K562 (cell line): ENCODE data around the gene GALNT13. TPM values are rescaled to one million over a fixed set of nuclear protein-coding genes. Genes with fewer than 3 reads are reported as not detected.

Experiments
- ATAC-seq: fragments of 200-7000 bp; cut with Tn5 transposase; 3 replicates; pipeline ENCODE4 v1.9.1; 2020; ENCODE audit warnings: moderate library complexity
- BruUV-seq: library from RNA; stranded (reverse); fragments of 400-500 nt; replicated peaks from 2 replicates; lab custom pipeline; 2021; lab: Mats Ljungman, UMichigan
- CTCF ChIA-PET: fragments of 300-600 bp; formaldehyde crosslinking; extraction: SDS; loops from one replicate; lab custom pipeline; 2021; ENCODE audit warnings: low intra/inter-chr PET ratio; lab: Yijun Ruan, JAX
- POLR2A ChIA-PET: fragments of 300-600, 350-650 bp; sonication (Branson Sonifier 250); formaldehyde crosslinking; extraction: SDS; loops from one replicate; lab custom pipeline; 2021; ENCODE audit warnings: antibody characterized with exemption, inconsistent platforms; lab: Yijun Ruan, JAX
- DNase-seq, 4 experiments: peaks; one replicate each; pipeline versions ENCODE4 v3.0.0 to v3.0.0-alpha.2; 2011 to 2018; ENCODE audit warnings: low spot score in 3 of 4, mixed read lengths in 3 of 4; ENCODE audit errors: extremely low read depth in 1 of 4
- FAIRE-seq: peaks from 2 replicates; lab custom pipeline; 2011; peaks lifted over from hg19 to GRCh38; lab: Jason Lieb, UNC
- H2AFZ ChIP-seq: 2 replicates; pipeline ENCODE4 v1.6.0; 2011; ENCODE audit warnings: low read depth, low read length, control low read depth, inconsistent platforms
- H3K27ac ChIP-seq: fragments of 200-600 bp; 3 replicates; pipeline ENCODE4 v1.8.0; 2011; ENCODE audit warnings: low read depth, mild to moderate bottlenecking, control low read depth, inconsistent platforms, low read length, moderate library complexity, mixed read lengths; ENCODE audit errors: extremely low read depth
- H3K27me3 ChIP-seq, 2 experiments: fragments of 300-600 bp in 1 of 2; 2 replicates in 1 of 2; 3 replicates in 1 of 2; pipeline versions ENCODE4 v1.6.0 to v1.8.0; 2011; ENCODE audit warnings: inconsistent platforms in 2 of 2, low read length in 2 of 2, mild to moderate bottlenecking in 1 of 2, mixed read lengths in 1 of 2, moderate library complexity in 1 of 2; ENCODE audit not compliant: control insufficient read depth in 2 of 2, insufficient read depth in 2 of 2
- H3K36me3 ChIP-seq: fragments of 300-600 bp; 3 replicates; pipeline ENCODE4 v1.8.0; 2011; ENCODE audit warnings: mild to moderate bottlenecking, low read length, inconsistent platforms; ENCODE audit not compliant: control insufficient read depth, insufficient read depth
- H3K4me1 ChIP-seq, 2 experiments: fragments of 200-600 bp in 1 of 2; replicated peaks in 1 of 2; 2 replicates in 1 of 2; 3 replicates in 1 of 2; pipeline versions ENCODE4 v1.5.1 to v1.8.0; 2011; ENCODE audit warnings: inconsistent platforms in 2 of 2, low read length in 2 of 2, mild to moderate bottlenecking in 1 of 2, mixed read lengths in 1 of 2, moderate library complexity in 1 of 2; ENCODE audit not compliant: control insufficient read depth in 2 of 2, insufficient read depth in 2 of 2
- H3K4me2 ChIP-seq: 2 replicates; pipeline ENCODE4 v1.6.1; 2011; ENCODE audit warnings: low read length, control low read depth, inconsistent platforms, mixed read lengths; ENCODE audit not compliant: insufficient read depth
- H3K4me3 ChIP-seq: fragments of 200-600 bp; sonication (generic), shearing (Covaris generic); 2 replicates; pipeline ENCODE4 v1.5.1; 2016; ENCODE audit warnings: control low read depth, inconsistent platforms
- H3K79me2 ChIP-seq: fragments of 200-600 bp; 3 replicates; pipeline ENCODE4 v1.8.0; 2011; ENCODE audit warnings: low read length, inconsistent platforms; ENCODE audit not compliant: control insufficient read depth, insufficient read depth
- H3K9ac ChIP-seq, 2 experiments: 2 replicates each; pipeline versions ENCODE4 v1.6.0 to v1.6.1; 2011; ENCODE audit warnings: low read depth in 2 of 2, low read length in 2 of 2, control low read depth in 1 of 2, inconsistent platforms in 1 of 2, mild to moderate bottlenecking in 1 of 2, mixed read lengths in 1 of 2; ENCODE audit not compliant: insufficient read depth in 1 of 2
- H3K9me1 ChIP-seq: one replicate; pipeline ENCODE4 v1.6.0; 2011; ENCODE audit warnings: inconsistent platforms, mild to moderate bottlenecking, low read length, moderate library complexity; ENCODE audit not compliant: control insufficient read depth, insufficient read depth
- H3K9me3 ChIP-seq: replicated peaks from 2 replicates; pipeline ENCODE4 v1.5.1; 2011; ENCODE audit warnings: low read depth, low read length, inconsistent platforms; ENCODE audit not compliant: control insufficient read depth, insufficient read depth
- H4K20me1 ChIP-seq: replicated peaks from 2 replicates; pipeline ENCODE4 v1.6.1; 2011; ENCODE audit warnings: low read length, inconsistent platforms, mixed read lengths; ENCODE audit not compliant: control insufficient read depth, insufficient read depth
- CBX5 ChIP-seq: IDR thresholded peaks from 2 replicates; pipeline ENCODE4 v1.6.1; 2014; ENCODE audit warnings: low read depth, borderline replicate concordance
- HDAC8 ChIP-seq: fragments of 450-650 bp; IDR thresholded peaks from 2 replicates; pipeline ENCODE4 v1.6.1; 2016; ENCODE audit warnings: mild to moderate bottlenecking, missing genetic modification characterization, moderate library complexity, missing compliant biosample characterization
- HNRNPK ChIP-seq: fragments of 200-400 bp; formaldehyde crosslinking; IDR thresholded peaks from one replicate; pipeline ENCODE4 v1.6.1; 2018; ENCODE audit warnings: mild to moderate bottlenecking, low read depth, low read length; ENCODE audit not compliant: poor library complexity, severe bottlenecking
- NCOA1 ChIP-seq: fragments of 450-650 bp; IDR thresholded peaks from 2 replicates; pipeline ENCODE4 v1.6.1; 2016; ENCODE audit warnings: low read depth
- TEAD1 ChIP-seq, 2 experiments: fragments of 450-650 bp in 1 of 2; sonication (generic) in 1 of 2; formaldehyde crosslinking; IDR thresholded peaks; 2 replicates each; pipeline versions ENCODE4 v1.4.0 to v1.8.0; 2020 to 2022; ENCODE audit warnings: mild to moderate bottlenecking in 2 of 2, missing genetic modification reagents in 1 of 2
- XRCC5 ChIP-seq: fragments of 200-400 bp; formaldehyde crosslinking; IDR thresholded peaks from 2 replicates; pipeline ENCODE4 v1.6.1; 2017; ENCODE audit warnings: low read depth, mild to moderate bottlenecking, low read length
- ZNF133 ChIP-seq: fragments of 250-450 bp; sonication (Bioruptor Pico); IDR thresholded peaks from 2 replicates; pipeline ENCODE4 v1.4.0; 2020; ENCODE audit warnings: mild to moderate bottlenecking
- ZNF507 ChIP-seq: conservative IDR thresholded peaks from 2 replicates; pipeline ENCODE4 v1.6.1; 2017; ENCODE audit warnings: missing genetic modification characterization, missing compliant biosample characterization
- ZNF695 ChIP-seq: fragments of 450-650 bp; formaldehyde crosslinking; IDR thresholded peaks from 2 replicates; pipeline ENCODE4 v1.4.0; 2020; ENCODE audit warnings: mild to moderate bottlenecking, moderate library complexity
- WGBS: fragments of 100-300 bp; shearing (Covaris generic); methylation state at CpG from one replicate; pipeline ENCODE4 v1.1.6; 2016; ENCODE audit warnings: low coverage, mixed read lengths; ENCODE audit not compliant: insufficient coverage; ENCODE audit errors: missing lambda C conversion rate; 5-methylcytosine and 5-hydroxymethylcytosine counted together
- in situ Hi-C: fragments of 300-500 bp; cut with MboI; formaldehyde crosslinking; loops from 4 replicates; pipeline ENCODE4 v1.15.0; 2018; ENCODE audit warnings: inconsistent platforms, mixed read lengths
- intact Hi-C: fragments of 100-400 bp; cut with micrococcal nuclease; formaldehyde crosslinking; loops from 2 replicates; pipeline ENCODE4 v1.14.2; 2022
- polyA plus RNA-seq, 8 experiments: library from polyadenylated mRNA; depleted of rRNA in 4 of 8; stranded (reverse) in 5 of 8; unstranded in 3 of 8; fragments of >200 nt; fragmentation: Nextera tagmentation in 2 of 8; fragmentation: Illumina TruSeq in 1 of 8; extraction: Ambion mirVana in 2 of 8; extraction: Trizol in 1 of 8; gene quantifications; 2 replicates each; pipeline versions ENCODE4 v1.2.1 to v1.2.3, GENCODE V29; 2011 to 2014; ENCODE audit warnings: inconsistent platforms in 1 of 8, missing spikeins in 1 of 8
- total RNA-seq, 7 experiments: library from RNA; depleted of rRNA in 6 of 7; stranded (reverse); fragments of >200 nt in 6 of 7; fragmentation: Illumina TruSeq in 2 of 7; extraction: Trizol in 2 of 7; gene quantifications; 2 replicates each; pipeline versions ENCODE4 v1.2.1 to v1.2.3, GENCODE V29; 2011 to 2021; ENCODE audit warnings: low replicate concordance in 1 of 7
- TF ChIP-seq, protein P1 (sequence below), 2 experiments: fragments of 450-650 bp; conservative IDR thresholded peaks; 2 replicates each; pipeline ENCODE4 v1.6.1; 2017; ENCODE audit warnings: mild to moderate bottlenecking in 2 of 2, moderate library complexity in 2 of 2
- TF ChIP-seq, protein P2 (sequence below): fragments of 250-450 bp; sonication (Bioruptor Pico); IDR thresholded peaks from 2 replicates; pipeline ENCODE4 v1.4.0; 2020; ENCODE audit warnings: mild to moderate bottlenecking, moderate library complexity, borderline replicate concordance

GALNT13 gene
- total and polyA plus RNA-seq, 9 of the 15 experiments (the other 6 are each of a cell fraction or from before 2014, with no cell fraction given) = not detected

GRCh38 chr2:153986488-153987229, 114.9 kb downstream of the GALNT13 start:
- Histone ChIP-seq H2AFZ (no peak overlapping the region), H3K9ac (no peak overlapping the region), H3K79me2 (no peaks in the 10 kb centered on the region), H3K9me1 (no peaks in the 10 kb centered on the region), H4K20me1 (no peaks in the 10 kb centered on the region), H3K4me3 (no peak overlapping the region), H3K4me2 (no peak overlapping the region), H3K9me3 (no peaks in the 10 kb centered on the region), H3K36me3 (no peaks in the 10 kb centered on the region), H3K27me3 (no peaks in the 10 kb centered on the region), H3K4me1 (no peaks in the 10 kb centered on the region), H3K27ac (no peak overlapping the region)
- POLR2A ChIA-PET = no interaction called here
- TF ChIP-seq XRCC5 (no peak), HDAC8 (tag) (no peak), ZNF695 (CRISPR knock-in tag) (no peak), ZNF133 (CRISPR knock-in tag) (no peak), HNRNPK (no peak), TEAD1 (CRISPR knock-in tag; IDR thresholded peaks at IDR 0.05) (no peak), CBX5 (no peak), NCOA1 (no peak), ZNF507 (tag) (no peak)
- TF ChIP-seq, protein P1, sequence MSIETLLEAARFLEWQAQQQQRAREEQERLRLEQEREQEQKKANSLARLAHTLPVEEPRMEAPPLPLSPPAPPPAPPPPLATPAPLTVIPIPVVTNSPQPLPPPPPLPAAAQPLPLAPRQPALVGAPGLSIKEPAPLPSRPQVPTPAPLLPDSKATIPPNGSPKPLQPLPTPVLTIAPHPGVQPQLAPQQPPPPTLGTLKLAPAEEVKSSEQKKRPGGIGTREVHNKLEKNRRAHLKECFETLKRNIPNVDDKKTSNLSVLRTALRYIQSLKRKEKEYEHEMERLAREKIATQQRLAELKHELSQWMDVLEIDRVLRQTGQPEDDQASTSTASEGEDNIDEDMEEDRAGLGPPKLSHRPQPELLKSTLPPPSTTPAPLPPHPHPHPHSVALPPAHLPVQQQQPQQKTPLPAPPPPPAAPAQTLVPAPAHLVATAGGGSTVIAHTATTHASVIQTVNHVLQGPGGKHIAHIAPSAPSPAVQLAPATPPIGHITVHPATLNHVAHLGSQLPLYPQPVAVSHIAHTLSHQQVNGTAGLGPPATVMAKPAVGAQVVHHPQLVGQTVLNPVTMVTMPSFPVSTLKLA (conservative IDR thresholded peaks at IDR 0.05) = no peak
- TF ChIP-seq, protein P2, sequence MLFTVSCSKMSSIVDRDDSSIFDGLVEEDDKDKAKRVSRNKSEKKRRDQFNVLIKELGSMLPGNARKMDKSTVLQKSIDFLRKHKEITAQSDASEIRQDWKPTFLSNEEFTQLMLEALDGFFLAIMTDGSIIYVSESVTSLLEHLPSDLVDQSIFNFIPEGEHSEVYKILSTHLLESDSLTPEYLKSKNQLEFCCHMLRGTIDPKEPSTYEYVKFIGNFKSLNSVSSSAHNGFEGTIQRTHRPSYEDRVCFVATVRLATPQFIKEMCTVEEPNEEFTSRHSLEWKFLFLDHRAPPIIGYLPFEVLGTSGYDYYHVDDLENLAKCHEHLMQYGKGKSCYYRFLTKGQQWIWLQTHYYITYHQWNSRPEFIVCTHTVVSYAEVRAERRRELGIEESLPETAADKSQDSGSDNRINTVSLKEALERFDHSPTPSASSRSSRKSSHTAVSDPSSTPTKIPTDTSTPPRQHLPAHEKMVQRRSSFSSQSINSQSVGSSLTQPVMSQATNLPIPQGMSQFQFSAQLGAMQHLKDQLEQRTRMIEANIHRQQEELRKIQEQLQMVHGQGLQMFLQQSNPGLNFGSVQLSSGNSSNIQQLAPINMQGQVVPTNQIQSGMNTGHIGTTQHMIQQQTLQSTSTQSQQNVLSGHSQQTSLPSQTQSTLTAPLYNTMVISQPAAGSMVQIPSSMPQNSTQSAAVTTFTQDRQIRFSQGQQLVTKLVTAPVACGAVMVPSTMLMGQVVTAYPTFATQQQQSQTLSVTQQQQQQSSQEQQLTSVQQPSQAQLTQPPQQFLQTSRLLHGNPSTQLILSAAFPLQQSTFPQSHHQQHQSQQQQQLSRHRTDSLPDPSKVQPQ (CRISPR knock-in tag) = no peak
- intact Hi-C loops (no loop called here), in situ Hi-C loops (no loop called here)
- ATAC-seq (no peak), DNase-seq (no peak), FAIRE-seq (no peak)
- WGBS = under 1% methylated on average over 9 of the region's 9 CpGs
- no TSS peak for BruUV-seq
- CTCF ChIA-PET = no interaction called here
